ENCODE data around the gene PLCB2.

PLCB2 gene

DNA sequence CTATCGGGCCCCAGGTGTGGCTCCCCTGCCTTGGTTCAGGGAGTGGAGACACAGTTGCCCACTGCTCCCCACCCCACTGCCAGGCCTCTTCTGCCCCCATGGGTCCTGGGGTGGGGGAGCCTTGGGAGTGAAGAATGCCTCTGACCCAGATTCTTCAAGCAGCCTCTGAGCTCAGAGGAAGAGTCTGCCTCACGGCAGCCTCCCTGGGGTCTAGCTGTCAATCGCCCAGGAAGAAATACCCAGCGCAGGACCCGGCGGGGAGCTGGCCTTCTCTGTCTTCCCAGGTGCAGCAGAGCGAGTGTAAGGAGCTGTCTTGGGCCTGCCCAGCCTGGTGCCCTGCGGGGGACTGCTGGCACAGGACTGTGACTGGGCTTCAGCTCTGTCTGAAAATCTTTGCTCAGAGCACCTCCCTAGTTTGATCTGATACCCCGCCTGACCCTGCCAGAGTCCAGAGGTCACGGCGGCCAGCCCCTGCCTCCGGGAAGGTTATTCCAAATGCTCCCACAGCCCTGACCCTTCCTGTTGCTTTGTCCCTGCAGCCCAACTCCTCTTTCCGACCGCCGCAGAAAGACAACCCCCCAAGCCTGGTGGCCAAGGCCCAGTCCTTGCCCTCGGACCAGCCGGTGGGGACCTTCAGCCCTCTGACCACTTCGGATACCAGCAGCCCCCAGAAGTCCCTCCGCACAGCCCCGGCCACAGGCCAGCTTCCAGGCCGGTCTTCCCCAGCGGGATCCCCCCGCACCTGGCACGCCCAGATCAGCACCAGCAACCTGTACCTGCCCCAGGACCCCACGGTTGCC is 35.9 kb downstream of the PLCB2 start:
- no peak for DNase-seq (ENCODE audit: low read depth)

DNA sequence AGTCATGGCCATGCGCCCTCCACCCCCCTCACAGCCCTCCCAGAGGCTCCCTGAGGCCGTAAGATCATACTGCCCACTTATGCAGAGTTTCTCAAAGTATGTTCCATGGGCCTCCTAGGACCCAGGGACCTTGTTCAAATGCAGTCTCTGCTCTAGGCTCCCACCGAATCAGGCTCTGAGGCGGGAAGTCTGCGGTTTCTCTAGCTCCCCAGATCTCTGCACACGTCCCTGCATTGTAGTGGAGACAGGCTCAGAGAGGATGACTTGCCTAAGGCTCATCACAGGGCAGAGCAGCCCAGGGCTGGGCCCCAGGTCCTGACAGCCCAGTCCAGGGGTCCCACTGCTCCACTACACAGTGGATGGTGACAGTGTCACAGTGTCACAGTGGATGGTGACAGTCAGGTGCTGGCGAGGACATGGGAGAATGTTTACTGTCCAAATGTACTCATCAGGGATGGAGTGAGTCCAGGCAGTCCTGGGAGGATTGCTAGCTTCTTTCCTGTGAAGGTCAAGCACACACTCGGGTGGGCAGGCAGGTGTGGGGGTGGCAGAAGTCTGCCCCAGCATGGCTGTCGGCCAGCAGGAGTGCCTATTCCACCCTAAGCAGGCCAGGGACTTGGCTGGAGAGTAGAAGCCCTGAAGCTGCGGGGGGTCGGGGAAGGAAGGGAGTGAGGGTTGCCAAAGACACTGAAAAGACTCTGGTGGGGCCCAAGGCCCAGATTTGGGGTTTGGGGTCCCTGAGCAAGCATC is 37.3 kb downstream of the PLCB2 start:
- no peak for DNase-seq (ENCODE audit: low read depth)

DNA sequence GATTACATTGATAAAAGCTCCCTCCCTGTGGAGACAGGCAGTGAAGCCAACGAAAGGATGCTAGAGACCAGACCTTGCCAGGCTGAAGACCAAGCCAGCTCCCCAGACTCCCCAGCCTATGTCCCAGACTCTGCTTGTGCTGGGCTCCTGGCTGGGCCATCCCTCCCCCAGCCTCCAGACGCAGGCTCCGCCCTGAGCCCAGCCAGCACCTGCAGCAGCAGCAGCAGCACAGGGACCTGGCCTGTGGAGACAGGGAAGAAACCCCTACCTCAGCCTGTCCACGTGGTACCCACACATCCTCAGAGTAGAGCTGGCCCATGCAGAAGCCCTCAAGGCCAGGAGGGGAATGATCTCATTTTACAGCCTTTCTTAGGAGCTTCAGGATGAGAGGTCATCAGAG is 38.1 kb downstream of the PLCB2 start:
- no peak for DNase-seq (ENCODE audit: low read depth)

DNA sequence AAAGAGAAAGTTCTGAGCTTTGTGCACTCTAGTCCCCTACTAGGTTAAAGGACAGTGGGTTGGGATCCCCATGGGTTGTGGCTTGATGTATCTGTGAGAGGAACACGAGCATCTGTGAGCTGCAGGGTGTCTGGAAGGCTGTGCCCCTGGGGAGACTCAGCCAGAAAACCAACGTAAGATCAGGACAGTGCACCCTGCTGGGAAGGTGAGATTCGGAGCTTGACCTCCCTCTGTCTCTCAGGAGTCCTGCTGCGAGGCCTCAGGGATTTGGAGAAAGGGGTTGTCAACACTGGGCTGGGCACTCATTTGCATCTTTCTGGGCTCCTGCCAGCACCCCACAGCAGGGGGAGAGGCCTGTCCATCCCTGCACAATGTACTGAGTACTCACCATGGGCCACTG is 40.1 kb downstream of the PLCB2 start:
- no peak for DNase-seq (ENCODE audit: low read depth)

DNA sequence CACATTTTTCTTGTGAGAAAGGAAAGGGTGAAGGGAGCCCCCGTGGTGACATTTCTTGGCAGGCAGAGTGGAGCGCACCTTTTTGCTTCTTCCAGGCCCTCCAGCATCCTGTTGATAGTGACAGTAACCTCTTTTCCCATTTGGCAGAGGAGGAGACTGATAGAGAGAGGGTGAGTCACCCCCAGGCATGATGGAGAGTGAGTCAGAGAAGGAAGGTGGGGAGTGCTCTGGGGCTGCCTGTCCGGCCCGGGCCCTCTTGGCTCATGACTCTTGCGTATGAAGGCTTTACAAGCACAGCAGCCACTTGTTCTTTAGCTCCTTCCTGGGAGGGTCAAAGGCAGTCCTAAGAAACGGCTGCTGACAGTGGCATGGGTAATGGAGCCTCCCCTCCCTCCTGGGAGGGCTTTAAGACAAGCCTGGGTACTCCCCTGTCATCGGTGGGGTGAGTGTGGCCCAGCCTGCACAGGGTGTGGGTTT is 40.9 kb downstream of the PLCB2 start:
- DNase-seq (ENCODE audit: low read depth) = no peak

DNA sequence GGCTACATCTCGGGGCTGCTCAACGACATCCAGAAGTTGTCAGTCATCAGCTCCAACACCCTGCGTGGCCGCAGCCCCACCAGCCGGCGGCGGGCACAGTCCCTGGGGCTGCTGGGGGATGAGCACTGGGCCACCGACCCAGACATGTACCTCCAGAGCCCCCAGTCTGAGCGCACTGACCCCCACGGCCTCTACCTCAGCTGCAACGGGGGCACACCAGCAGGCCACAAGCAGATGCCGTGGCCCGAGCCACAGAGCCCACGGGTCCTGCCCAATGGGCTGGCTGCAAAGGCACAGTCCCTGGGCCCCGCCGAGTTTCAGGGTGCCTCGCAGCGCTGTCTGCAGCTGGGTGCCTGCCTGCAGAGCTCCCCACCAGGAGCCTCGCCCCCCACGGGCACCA is 41.9 kb downstream of the PLCB2 start:
- no peak for DNase-seq (ENCODE audit: low read depth)

DNA sequence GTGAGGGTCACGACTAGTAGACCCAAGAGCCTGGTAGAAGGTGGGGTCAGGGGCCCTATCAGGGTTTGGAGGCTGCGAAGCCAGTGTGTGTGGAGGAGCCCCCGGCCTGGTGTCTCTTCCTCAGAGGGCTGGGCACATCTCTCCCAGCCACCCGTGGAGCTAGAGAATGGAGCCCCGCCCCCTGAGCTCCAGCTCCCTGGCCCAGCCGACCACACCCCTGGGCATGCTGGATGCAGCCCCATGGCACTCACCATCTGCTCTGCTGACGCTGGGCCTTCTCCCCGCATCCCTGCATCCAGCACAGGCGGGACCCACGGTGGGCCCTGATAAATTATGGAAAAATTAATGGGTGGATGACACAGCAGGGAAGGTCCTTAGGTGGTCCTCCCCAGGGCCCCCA is 42.4 kb downstream of the PLCB2 start:
- no peak for DNase-seq (ENCODE audit: low read depth)

DNA sequence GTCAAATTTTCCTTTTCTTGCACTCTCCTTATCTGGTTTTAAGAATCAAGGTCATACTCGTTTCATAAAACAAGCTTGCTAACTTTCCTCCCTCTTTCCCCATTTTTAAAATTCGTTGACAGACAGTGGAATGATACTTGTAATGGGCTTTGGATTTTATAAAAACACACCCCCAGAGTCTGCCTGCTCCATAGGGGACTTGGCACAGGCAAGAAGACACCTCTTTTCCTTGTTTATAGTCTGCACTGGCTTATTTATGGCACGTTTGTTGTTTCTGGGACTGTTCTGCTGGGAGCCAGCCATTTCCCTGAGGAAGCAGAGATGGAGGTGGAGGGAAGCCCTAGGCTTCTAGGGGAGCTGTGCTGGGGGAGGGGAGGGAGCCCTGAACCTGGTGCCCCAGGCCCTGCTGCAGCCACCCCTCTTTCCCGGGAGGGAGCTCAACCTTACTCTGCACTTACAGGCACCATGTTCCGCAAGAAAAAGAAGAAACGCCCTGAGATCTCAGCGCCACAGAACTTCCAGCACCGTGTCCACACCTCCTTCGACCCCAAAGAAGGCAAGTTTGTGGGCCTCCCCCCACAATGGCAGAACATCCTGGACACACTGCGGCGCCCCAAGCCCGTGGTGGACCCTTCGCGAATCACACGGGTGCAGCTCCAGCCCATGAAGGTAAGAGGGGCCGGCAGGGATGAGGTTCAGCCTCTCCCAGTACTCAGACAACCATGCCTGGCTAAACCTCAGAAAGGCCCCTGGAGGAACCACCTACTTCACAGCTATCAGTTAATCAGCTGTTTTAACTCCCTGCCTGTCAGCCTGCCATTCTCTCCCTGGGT is 43.2 kb downstream of the PLCB2 start:
- DNase-seq (ENCODE audit: low read depth) = no peak

DNA sequence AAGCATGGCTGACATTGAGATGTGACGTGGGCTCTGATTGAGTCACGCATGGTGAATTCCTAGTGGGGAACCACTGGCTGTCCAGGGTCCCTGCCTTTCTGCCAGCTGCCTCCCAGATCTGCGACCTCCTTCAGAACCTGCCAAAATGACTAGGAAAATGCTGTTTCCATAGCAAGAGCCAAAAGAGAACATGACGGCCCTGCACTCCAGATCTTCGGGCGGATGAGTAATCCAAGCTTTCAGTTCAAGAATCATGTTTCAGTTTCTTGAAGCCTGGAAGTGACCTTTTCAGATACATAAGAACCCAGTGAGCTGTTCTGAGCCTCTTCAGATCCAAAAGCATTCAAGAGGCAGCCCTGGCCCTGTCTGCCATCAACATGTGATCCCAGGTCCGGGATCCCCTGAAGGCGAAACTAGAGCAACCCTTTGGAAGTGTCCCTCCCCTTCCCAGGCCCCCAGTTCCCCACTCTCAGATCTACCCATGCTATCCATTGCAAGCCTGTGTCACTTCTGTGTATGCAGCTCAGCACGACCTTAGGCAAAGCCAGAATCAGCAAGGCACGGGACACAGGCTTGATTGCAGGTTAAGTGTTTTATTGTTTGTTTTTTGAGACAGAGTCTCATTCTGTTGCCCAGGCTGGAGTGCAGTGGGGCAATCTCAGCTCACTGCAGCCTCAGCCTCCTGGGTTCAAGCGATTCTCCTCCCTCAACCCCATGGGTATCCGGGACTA is 44.5 kb downstream of the PLCB2 start:
- DNase-seq (ENCODE audit: low read depth) = no peak

DNA sequence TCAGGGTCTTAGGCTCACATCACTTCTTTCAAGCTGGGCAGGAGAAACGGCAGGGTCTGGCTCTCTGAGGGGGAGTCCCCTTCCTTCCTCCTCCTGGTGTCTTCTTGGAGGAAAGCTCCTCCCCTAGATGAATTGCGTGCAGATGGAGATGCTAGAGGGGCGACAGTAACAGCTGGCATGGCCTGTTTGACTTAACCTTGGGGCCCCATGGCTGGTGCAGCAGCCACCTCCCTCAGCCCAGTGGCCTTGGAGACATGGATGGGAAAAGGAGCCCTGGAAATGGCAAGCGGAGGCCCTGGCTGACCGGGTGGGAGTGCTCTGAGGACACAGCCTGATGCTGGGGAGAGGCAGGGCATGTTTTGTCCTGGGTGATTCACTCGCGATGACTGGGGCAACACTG is 48.7 kb downstream of the PLCB2 start:
- no peak for DNase-seq (ENCODE audit: low read depth)

DNA sequence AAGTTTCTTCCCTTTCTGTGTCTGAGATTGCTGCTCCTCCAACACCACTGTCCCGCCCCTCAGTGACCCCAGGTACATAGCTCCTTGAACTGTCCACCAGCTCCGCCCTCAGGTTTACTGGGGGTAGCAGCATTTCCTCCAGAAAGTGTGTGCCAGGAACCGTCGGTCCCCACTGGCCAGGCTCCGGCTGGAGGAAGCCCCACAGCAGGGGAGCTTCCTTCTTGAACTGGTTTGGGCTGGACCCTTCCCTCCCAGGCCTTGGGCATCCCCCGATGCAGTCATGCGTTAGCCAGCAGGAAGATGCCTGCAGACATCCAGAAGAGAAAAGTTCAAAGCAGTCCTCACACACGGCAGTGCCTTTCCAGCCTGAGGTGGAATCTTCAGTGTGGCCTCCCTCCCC is 49.2 kb downstream of the PLCB2 start:
- no peak for DNase-seq (ENCODE audit: low read depth)

DNA sequence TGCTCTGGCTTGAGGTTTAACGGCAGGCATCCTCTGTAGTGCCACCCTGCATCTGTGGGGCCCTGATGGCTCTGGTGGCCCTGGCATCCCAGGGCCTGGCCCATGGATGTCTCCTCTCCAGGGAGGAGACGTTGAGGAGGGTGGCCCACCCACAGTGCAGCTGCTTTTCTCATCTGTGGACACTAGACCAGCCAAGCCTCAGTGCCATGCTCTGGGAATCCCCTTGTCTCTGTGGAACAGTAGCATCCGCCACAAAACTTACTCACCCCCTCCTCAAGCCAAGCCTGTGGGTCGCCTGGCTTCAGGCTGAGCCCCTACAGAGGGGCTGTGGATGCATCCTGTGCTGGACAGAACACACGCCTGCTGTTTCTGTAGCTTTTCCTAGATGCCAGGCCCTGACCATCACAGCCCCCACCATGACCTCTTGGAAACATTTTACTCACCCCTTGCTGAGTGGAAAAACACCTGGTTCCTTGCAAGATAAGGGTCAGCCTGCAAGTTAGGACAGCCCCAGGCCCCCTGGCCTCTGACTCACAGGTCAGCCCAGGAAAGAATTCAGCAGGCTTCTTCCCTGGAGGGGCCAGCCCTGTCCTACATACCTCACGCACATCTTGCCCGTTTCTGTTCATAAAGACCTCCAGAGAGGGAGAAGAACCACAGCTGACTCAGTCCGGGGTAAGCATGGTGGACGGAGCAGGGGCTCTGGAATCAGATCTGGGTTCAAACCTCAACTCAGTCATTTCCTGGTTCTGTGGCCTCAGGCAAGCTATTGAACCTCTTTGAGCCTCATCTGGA is 49.9 kb downstream of the PLCB2 start:
- DNase-seq (ENCODE audit: low read depth) = no peak

DNA sequence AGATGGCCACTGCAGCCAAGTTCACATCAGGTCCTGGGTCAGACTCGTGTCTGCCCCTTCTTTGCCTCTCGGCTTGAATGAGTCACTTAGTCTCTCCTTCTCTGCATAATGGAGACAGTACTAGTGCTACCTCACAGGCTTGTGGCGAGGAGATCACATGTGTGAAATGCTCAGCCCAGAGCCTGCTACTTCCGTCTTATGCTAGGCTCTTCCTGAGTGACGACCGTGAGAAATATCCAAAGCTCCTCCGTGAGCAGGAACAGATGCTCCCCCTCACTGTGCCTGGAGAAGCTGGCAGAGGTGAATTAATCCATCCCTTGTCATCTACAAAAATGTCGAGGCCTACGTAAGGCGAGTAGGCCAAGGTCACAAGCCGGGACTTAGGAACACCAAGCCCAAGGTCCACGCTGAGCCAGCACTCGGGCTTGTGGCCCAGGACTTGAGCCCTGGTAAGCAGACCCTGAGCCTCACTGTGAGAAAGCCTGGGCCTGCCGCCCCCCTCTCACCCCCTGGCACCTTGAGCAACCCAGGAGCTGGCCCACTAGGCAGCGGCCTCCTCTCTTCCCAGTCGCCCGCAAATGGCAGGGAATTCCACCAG is 51.0 kb downstream of the PLCB2 start:
- no peak for DNase-seq (ENCODE audit: low read depth)

DNA sequence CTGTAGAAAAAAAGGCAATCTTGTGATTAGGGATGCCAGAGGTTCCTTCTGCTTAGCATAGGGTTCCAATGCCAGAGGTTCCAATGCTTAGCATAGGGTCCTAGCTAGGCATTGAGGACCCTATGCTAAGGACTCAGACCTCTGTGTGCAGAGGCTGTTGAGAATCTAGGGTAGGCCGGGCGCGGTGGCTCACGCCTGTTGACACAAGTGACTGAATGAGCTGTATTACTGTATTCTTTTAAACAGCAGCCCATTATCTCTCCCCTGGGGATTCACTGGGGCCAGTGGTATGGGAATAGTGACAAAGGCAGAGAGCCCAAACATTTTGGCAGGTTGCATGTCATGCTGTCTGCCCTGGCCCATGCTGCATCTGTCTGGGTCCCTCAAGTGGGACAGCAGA is 52.7 kb downstream of the PLCB2 start:
- DNase-seq (ENCODE audit: low read depth) = no peak

DNA sequence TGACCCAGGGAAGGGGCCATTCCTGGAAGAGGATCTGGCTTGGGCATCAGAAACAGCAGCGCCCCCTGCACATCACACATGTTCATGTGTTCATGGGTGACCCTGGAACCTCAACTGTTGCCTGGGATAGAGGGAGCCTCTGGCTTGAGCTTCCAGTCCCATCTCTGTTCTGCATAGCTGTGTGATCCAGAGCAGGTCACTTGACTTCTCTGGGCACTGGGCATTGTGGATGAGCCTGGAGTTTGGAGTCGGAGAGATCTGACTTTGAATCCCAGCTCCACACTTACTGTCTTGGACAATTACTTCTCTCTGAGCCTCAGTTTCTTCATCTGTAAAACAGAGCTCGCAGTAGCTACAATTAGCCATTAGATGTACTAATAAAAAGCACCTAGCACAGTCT is 53.3 kb downstream of the PLCB2 start:
- DNase-seq (ENCODE audit: low read depth) = no peak

DNA sequence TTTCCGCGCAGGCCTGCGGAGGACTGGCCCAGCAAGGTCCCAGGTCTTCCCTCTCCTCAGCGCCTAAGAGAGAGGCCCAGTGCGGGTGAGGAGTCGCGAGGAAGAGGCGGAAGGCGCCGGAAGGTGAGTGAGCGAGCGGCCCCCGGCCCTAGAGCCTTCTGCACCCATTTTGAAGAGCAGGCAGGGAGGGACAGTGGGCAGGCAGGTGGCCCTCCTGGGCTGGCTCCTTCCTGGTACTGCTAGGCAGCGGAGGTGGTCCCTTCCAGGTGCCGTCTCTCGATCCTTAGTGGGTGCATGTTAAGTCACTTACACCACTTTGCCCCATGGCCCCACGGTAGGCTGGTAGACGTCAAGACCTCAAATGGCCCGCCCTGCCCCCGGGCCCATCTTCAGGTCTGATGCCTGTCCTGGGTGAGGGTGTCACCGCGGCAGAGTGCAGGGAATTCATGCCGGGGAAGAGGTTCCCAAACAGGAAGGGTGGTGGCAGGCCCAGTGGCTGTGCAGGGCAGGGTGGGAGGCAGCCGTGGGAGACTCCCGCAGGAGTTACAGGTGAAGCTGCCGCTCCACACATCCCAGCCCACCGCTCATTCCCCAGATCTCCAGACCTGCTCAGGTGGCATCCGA is 54.5 kb downstream of the PLCB2 start:
- no peak for DNase-seq (ENCODE audit: low read depth)

DNA sequence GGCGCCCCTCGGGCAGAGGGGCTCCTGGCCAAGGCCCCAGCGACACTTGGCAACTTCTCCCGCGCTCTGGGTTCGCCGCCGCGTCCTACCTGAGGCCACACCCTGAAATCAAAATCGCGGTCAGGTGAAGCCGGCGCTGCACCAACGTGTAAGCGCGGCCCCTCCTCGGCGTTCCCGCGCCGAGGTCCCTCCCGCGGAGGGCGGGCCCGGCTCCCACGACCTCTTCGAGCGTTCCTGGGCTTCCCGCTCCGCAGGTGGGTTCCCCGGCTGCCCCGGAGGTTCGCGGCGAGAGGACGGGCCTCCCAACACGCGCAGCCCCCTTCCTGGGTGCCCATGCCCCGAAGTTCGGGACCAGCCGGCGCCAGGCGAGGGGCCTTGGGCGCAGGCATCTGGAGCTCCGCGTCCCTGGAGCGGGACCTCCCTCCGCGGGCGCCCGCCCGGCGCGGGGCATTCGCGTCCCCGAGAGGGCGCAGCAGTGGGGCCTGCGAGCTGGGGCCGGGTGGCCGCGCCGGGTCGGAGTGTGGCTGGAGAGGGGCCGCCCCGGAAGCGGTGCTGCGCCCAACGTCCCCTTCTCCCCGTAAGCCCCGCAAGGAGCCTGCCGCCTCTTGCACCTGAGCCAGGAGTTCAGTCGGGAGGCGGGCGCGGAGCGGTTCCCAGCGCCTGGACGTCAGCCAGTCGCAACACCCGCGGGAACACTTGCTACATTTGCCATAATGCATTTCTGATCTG is 55.1 kb downstream of the PLCB2 start:
- DNase-seq (ENCODE audit: low read depth) = no peak

DNA sequence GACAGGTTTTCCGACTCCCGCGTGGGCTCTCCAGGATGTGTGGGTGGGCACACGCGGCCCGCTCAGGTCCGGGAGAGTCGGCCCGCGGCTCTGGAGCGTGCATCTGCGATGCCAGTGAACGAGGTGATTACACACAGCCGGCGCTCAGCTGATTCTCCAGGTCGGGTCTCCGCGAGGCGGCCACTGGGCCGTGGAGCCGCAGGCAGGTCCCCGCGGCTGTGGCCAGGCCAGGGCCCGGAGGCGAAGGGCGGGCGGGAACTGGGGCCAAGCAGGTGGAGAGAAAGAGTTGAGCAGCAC is 55.6 kb downstream of the PLCB2 start:
- no peak for DNase-seq (ENCODE audit: low read depth)

DNA sequence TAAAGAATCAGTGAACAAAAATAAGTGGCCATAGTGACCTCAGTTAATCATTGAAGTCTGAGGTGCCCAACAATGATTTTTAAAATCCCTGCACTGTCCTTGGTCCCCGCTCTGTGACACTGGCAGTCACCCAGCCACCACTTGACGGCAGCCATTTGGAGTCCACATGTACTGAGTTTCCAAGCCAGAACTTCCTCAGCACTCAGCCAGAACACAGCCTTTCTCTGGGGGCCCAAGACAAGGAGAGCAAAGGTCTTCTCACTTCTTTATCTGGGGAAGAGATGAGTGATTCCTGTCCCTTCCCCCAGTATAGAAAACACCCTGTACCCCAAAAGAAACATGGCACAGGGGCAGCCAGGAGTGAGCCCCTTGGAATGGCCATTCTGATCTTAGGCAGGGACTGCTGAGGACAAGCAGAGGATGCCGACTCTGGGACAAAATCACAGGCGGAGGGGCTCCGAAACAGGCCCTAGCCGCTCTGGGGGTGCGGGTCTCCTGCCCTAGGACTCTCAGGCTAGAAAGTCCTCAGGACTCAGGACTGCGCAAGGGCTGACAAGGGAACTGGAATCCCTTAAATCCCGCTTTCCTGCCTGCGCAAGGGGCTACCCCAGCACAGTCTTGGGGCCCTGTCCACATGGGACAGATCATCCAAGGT is 56.1 kb downstream of the PLCB2 start:
- DNase-seq (ENCODE audit: low read depth) = no peak
